ENCODE results near the gene WDR48.
A peak's percentile ranks its signal among the peaks of the same experiment; 100 is the strongest.

Gene WDR48

DNA sequence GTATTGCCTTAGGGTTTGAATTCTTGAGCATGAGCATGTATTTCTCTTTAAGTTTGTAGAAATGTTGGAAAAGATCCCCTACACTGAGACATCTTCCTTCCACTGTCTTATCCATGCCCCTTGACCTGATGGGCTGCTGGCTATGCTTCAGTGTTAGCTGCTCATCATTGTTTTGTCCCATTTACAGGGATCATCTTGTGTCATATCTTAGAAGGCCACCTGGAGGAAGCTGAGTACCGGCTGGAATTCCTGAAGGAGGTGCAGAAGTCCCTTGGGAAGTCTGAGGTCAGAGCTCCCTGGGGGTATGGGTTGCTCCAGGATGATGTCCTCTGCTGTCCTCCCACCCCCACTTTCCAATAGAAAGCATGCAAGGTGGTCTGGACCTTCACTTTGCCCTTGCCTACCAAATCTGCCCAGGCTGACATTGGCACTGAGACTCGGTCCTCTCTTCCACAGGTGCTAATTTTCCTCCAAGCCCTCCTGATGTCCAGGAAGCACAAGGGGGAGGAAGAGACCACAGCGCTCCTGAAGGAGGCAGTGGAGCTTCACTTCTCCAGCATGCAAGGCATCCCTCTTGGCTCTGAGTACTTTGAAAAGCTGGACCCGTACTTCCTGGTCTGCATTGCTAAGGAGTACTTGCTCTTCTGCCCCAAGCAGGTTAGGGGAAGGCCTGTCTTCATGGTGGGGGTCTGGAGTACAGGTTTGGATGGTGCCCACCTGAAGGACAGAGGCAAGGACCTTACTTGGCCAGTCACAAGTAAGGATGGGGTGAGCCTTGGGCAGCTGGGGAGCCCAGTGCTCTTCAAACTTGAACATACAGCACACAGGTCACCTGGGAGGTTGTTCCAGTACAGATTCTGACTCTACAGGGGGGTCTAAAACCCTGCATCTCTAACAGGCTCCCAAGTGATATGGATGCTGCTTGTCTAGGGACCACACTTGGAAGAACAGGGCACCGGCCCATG, 73.3 kb downstream of the WDR48 start:
- DNase-seq = peak; percentile 27

DNA sequence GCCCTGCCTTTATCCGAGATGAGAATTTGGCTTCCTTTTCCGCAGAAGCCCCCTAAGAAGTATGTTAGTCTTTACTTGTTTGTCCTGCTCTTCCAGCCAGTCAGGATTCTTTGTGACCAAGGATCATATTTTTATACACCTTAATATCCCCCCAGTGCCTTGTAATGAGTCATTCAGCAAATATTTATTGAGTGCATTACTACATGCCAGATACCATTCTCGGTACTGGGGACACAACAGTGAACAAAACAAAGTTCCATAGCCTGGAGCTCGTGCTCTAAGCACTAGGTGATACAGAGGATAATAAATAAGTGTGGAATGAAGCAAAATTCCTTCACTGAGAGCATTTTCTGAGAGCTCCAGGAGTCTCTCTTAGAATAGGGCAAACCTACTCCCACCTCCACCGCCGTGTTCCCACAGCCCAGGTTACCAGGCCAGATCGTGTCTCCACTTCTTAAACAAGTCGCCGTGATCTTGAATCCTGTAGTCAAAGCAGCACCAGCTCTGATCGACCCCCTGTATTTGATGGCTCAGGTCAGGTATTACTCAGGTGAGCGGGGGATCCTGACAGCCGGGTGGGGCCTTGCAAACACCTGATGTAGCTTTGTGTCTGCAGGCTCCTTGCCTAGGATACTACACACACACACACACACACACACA, 74.2 kb downstream of the WDR48 start:
- peak; percentile 17 for DNase-seq

DNA sequence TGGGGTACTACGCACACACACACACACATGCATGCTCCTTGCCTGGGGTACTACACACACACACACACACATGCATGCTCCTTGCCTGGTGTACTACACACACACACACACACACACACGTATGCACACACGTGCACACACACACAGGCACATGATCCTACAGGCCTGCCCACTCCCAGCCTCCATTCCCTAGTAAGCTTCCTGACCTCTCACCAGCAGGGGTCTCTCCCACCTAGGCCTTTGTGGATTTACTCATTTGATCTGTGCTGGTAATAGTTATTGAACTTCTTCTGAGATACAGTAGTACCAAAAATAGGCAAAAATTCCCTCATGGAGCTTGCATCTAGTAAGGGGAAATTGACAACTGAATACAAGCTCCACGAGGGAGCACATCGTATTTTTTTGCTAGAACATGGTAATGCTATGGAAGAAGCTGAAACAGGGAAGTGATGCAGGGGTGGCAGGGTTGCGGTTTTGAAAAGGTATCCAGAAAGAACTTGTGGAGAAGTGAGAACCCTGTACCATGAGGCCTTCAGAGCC, 74.8 kb downstream of the WDR48 start:
- peak; percentile 19 for DNase-seq

DNA sequence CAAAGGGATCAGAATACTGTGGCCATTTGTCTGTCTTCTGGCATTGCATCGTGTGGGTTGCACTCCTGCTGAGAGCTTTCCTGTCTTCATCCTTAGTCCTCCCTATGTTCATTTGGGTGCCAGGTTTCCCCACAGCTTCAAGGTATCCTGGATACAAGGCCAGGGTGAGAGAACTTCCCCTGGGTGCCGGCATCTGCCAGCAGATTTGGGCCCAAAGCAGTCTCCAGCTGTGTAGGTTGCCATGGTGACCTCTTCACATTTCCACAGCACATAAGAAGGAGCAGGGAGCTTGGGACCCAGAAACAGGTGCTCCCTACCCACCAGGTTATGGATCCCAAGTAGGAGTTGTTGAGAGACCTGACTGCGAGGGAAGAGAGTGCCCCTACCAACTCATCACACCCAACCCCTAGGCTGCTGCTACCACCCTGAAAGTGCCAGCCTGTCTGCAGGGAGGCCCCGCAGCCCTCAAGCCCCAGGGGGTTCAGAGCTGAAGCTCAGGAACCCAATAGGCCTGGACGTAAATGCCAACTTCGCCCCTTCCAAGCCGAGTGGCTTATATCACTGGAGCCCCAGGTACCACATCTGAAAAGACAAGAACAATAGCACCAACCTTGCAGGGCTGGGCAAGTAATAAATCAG, 75.6 kb downstream of the WDR48 start:
- peak; percentile 21 for DNase-seq

DNA sequence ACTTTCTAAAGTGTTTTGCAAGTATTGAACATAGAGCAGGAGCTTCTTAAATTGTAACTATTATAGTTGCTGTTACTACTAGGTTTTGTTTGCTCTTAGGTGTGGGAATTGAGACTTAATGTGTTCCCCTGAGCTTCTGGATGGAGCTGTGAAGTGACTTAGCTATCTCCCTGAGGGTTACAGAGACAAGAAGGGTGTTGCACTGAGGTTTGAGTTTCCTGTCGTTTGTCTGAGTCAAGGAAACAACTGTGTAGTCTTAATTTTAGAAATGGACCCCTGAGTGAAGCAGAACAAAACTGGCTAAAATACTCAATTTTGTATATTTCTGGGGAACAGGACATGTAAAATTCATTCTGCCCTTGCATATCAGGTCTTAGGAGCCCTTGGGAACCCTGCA, 76.1 kb downstream of the WDR48 start:
- DNase-seq = peak; percentile 0

DNA sequence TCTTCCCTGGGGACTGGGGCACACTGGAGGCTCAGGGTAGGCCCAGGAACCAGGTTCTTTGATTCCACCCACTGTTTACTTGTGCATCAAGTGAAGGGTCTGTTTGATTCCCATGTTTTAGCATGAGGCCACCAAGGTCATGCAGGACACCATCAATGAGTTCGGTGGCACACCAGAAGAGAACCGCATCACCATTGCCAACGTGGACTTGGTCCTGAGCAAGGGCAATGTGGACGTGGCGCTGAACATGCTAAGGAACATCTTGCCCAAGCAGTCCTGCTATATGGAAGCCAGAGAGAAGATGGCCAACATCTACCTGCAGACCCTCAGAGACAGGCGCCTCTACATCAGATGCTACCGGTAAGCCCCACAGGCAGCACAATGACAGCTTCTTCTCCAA, 77.1 kb downstream of the WDR48 start:
- peak; percentile 17 for DNase-seq

DNA sequence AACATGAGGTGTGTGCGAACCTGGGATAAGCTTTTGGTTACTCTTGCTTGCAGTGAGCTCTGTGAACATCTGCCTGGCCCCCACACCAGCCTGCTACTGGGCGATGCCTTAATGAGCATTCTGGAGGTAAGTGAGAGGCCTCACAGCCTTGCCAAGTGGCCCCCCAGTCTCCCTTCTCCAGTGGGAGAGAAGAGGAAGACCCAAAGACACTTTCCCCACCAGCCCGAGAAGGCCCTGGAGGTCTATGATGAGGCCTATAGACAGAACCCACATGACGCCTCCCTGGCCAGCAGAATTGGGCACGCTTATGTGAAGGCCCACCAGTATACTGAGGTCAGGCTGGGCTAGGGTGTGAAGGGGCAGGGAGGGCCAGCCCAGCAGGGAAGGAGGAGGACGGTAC, 78.2 kb downstream of the WDR48 start:
- peak; percentile 12 for DNase-seq

DNA sequence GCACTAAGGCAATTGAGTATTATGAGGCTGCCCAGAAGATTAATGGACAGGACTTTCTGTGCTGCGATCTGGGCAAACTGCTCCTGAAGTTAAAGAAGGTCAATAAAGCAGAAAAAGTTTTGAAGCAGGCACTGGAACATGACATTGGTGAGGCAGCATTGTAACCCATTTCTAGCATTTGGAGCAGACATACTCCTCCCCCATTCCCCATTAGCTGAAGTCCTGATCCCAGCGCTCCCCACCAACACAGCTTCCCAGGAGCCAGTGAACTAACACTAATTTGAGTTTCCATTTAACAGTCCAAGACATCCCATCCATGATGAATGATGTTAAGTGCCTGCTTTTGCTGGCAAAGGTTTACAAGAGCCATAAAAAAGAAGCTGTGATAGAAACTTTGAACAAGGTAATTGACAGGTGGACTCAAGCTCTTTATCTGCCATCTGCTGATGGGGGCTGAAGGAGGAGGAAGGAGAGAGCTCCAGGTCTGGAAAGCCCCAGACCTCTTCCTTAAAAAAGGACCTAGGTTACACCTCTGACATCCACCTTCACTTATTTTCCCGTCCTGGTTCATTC, 79.0 kb downstream of the WDR48 start:
- peak; percentile 5 for DNase-seq

DNA sequence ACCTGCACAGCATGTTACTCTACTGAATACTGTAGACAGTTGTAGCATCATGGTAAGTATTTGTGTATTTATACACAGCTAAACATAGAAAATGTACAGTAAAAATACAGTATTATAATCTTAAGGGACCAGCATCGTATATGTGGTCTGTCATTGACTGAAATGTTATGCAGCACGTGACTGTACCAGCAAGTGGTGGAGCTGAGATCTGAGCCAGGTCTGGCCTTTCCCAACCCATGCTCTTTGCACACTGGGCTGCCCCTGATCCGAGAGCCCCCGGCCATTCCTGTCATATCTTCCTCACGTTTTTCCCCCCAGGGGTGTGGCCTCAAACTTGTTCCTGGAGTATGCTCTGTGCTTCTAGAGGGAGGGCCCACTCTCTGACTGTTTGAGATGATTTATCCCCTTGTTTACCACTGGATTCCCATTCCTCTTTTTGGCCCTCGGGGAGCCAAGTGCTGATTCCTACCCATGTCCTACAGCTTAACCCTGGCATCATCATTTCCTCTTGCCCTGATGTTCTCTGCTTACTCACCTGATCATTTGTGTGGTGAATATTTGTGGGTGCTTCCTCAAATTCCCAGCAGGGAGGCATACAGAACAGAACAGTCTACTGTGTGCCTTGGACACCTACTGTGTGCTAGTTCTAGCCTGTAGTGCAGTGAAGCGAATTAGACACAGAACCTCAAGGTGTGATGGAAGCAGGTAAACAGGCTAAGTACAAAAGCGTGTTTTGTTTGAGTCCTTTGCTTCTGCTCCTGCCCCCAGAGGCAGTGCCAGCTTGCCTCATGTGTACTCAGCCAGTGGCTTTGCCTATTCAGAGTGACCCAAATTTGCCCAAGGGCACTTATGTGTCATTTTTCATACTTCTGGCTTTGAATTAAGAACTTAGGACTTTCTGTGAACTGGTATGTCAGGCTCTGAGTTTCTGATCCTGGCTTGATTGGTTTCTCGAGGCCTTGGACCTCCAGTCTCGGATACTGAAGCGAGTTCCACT, 80.6 kb downstream of the WDR48 start:
- DNase-seq = peak; percentile 15

DNA sequence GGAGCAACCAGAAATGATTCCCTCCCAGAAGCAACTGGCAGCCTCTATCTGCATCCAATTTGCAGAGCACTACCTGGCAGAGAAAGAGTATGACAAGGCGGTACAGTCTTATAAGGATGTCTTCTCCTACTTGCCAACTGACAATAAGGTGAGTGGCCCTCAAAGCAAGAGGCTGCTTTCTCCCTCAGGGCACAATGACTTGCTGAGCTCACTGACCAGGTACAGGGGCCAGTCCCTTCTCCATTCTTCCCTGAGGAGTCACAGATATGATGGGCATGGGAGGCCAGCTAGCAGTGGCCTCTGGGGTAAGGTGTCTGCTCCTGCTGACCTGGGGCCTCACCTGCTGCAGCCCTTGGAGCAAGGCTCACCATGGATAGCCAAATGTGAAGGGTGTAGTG, 81.3 kb downstream of the WDR48 start:
- peak; percentile 12 for DNase-seq

DNA sequence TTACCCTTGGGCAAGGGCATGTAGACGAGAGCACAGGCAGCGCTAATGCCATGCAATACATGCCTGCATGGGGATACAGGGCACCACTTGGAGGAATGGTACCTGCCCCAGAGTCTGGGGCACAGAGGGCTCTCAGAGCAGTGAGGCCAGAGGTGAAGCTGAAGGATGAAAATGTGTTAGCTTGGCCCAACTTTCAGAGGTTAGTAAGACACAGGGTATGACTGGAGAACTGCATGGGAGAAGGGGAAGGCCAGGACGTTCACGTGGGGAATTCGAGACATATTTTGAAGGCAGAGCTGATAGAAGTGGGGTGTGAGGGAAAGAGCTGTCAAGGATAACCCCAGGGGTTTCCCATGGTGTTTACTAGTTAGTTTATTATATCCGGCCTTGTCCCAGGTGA, 82.0 kb downstream of the WDR48 start:
- no peak for DNase-seq

DNA sequence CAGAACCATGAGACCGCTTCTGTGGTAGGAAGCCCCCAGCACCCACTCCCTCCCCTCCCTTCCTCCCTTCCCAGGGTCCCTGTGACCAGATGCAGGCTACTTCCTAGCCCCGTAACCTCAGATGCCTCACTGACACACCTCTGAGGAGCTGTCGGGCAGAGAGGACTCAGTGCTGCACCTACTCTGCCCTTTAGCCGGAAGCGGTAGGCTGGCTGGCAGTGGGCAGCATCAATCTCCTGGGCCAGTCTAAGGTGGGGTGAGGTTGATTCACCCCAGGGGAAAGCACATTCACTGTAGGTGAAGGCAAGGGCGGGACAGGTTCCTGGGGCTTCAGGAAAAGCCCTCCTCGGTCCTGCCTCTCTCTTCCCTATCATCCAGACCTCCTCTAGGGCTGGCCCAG, 82.5 kb downstream of the WDR48 start:
- DNase-seq = peak; percentile 13

DNA sequence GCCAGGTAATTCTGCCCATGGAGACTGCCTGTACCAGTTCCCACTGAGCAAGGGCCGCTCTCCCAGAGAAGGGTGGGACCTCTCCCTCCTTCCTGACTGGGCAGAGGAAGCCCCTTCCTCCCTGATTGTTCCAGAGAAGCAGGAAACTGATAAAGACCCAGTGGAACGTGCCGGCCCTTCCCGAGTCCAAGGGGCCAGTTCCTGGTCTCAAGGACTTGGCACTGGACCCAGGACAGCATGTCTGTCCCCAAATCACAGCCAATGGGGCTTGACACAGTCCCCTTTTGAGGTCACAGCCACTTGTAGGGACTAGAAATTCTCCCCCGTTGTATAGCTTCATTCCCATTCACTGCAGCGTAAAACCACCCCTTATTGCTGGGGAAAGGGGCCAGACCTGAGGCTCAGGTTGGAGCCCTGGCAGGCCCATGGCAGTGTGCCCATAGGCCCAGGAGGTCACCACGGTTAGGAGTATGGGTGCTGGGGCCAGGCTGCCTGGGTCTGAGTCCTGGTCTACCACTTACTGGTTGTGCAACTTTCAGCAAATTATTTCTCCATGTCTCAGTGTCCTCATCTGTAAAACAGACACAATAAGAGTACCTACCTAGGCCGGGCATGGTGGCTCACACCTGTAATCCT, 83.5 kb downstream of the WDR48 start:
- peak; percentile 16 for DNase-seq

DNA sequence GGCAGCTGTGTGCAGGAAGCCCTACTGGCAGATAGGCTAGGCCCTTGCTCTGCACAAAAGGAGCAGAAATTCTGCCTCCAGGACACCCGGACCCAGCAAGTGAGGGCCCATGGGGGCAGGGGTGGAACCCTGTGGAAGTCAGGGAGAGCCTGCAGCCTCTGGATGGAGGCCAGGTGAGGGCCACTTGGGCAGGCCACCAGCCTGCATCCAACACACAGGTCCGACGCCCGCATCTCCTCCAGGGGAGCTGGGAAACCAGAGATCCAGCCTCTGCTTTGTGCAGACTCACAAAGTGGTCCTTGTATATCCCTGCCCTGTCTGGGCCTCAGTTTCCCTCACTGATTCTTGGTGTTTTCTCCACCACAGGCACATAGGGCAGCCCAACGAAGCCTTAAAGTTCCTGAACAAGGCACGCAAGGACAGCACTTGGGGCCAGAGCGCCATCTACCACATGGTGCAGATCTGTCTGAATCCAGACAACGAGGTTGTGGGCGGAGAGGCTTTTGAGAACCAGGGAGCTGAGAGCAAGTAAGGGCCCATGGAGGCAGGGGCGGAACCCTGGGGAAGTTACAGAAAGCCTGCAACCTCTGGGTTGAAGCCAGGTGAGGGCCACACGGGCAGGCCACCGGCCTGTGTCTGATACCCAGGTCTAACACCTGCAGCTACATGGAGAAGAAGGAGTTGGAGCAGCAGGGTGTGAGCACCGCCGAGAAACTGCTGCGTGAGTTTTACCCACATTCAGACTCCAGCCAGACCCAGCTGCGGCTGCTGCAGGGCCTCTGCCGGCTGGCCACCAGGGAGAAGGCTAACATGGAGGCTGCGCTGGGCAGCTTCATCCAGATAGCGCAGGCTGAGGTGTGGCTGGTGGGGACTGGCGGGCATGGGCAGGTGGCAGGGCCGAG, 85.0 kb downstream of the WDR48 start:
- DNase-seq = no peak

DNA sequence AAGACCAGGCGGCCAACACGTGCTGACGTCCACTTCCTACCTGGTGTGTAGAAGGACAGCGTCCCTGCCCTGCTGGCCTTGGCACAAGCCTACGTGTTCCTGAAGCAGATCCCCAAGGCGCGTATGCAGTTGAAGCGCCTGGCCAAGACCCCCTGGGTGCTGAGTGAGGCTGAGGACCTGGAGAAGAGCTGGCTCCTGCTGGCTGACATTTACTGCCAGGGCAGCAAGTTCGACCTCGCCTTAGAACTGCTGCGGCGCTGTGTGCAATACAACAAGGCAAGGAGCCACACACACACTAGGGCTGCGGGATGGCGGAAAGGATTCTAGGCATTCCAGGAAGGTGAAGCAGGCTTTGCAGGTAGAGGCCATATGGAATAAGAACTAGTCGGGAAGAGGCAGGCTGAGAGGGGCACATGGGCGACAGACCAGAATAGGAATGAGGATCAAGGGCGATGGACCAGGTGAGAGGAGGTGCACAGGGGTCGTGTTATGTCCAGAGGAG, 85.7 kb downstream of the WDR48 start:
- DNase-seq = no peak

DNA sequence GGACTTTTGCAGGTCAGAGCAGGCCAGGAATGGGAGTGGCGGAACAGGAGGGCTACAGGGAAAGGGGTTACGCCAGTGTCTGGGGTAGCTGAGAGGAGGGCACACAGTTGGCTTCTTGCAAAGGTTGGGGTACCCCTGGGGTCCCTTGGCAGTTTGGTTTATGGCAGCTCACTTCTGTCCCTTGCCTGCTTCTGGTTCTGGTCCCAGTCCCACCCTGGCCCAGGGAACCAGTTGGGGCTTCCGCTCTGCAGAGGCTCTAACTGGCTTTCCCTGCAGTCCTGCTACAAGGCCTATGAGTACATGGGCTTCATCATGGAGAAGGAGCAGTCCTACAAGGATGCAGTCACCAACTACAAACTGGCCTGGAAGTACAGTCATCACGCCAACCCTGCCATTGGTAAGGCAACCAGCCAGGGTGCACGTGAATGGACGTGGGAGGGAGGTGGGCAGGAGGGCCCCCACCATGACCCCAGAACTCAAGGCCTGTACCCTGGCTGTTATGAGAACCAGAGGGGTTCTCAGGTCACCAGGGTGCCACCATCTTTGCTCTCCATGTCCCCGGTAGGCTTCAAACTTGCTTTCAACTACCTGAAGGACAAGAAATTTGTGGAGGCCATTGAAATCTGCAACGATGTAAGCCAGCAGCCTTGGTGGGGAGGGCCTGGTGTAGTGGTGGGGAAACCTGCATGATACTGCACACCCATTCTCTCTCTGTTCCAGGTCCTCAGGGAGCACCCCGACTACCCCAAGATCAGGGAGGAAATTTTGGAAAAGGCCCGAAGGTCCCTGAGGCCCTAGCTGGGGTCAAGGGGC, 86.4 kb downstream of the WDR48 start:
- no peak for DNase-seq

DNA sequence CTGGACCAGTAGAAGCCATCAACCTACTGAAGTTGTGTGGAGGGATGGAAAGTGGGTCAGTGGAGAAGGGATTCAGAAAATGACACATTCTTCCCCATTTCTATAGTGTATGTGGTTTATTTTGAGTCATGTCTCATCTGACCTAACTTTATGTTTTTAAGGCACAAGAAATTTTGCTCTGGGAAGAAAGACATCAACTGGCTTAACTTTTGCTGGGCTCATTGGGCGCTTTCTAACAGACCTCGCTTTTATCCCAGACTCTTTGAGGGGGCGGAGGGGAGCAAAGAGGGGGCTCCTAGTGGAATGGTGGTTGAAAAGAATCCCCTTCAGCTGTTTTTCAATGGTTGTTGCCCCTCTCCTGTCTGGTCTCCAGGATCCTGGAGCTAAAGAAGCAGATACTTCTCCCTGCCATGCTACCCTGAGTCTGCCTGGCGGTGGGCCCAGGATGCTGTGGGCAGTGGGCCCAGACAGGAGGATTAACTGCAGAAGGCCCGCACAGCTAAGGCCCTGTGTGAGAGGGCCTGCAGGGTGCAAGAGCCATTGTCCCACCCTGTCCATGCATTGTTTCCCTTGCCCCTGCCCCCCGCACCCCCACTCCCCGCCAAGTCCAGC, 87.1 kb downstream of the WDR48 start:
- DNase-seq = no peak

DNA sequence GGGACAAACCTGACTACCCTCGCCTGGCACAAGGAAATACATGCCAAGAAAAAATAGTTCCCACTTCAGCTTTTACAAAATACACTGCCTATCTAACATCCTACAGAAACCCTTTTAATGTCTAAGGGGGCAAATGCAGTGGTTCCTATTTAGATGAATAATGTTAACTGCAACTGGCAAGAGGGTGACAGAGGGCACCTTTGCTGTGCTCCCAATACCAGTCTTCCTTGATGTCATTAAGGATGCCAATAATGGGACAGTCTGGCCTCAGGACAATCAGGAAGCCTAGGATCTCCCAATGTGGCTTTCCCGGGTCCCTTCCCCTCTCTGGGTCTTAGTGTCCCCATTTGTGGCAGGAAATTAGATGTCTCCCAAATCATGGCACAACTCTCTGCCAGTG, 87.6 kb downstream of the WDR48 start:
- DNase-seq = no peak
